Keratinocyte (primary cell): ENCODE results near the gene ZBTB49. TPM values are rescaled to one million over a fixed set of nuclear protein-coding genes. Genes with fewer than 3 reads are reported as not detected.
A peak's percentile ranks its signal among the peaks of the same experiment; 100 is the strongest.

Source experiments
- DNase-seq: peaks from one replicate; pipeline ENCODE4 v3.0.0-alpha.2; 2011; ENCODE audit warnings: low read depth, missing footprints, low spot score
- FAIRE-seq: peaks from 2 replicates; lab custom pipeline; 2011; peaks lifted over from hg19 to GRCh38; lab: Jason Lieb, UNC
- H2AFZ ChIP-seq: 2 replicates; pipeline ENCODE4 v1.6.0; 2012; ENCODE audit warnings: low read length, control low read depth, inconsistent platforms; ENCODE audit not compliant: control insufficient read depth
- H3K27ac ChIP-seq: 2 replicates; pipeline ENCODE4 v1.5.1; 2011; ENCODE audit warnings: low read length; ENCODE audit not compliant: control insufficient read depth, insufficient read depth
- H3K27me3 ChIP-seq: 3 replicates; pipeline ENCODE4 v1.6.0; 2011; ENCODE audit warnings: low read length; ENCODE audit not compliant: control insufficient read depth, insufficient read depth; ENCODE audit errors: extremely low read depth
- H3K36me3 ChIP-seq, 2 experiments: 2 replicates in 1 of 2; 3 replicates in 1 of 2; pipeline ENCODE4 v1.5.1; 2011; ENCODE audit warnings: low read length in 2 of 2, mild to moderate bottlenecking in 1 of 2; ENCODE audit not compliant: control insufficient read depth in 2 of 2, insufficient read depth in 2 of 2; ENCODE audit errors: extremely low read depth in 1 of 2
- H3K4me1 ChIP-seq: 3 replicates; pipeline ENCODE4 v1.5.1; 2011; ENCODE audit warnings: low read length; ENCODE audit not compliant: control insufficient read depth, insufficient read depth; ENCODE audit errors: extremely low read depth
- H3K4me2 ChIP-seq: 3 replicates; pipeline ENCODE4 v1.6.0; 2011; ENCODE audit warnings: low read depth, low read length; ENCODE audit not compliant: control insufficient read depth, insufficient read depth; ENCODE audit errors: extremely low read depth
- H3K4me3 ChIP-seq, 3 experiments: fragments of 200-600 bp in 1 of 3; sonication (generic) in 1 of 3; 2 replicates in 2 of 3; 3 replicates in 1 of 3; pipeline ENCODE4 v1.5.1; 2011 to 2016; ENCODE audit warnings: low read length in 3 of 3, mild to moderate bottlenecking in 3 of 3, control low read depth in 2 of 3, inconsistent platforms in 1 of 3, low read depth in 1 of 3, mixed read lengths in 1 of 3, mixed run types in 1 of 3, moderate library complexity in 1 of 3; ENCODE audit not compliant: control insufficient read depth in 2 of 3, insufficient read depth in 2 of 3; ENCODE audit errors: extremely low read depth in 1 of 3
- H3K79me2 ChIP-seq: 2 replicates; pipeline ENCODE4 v1.6.0; 2012; ENCODE audit warnings: low read length; ENCODE audit not compliant: control insufficient read depth, insufficient read depth
- H3K9ac ChIP-seq: 3 replicates; pipeline ENCODE4 v1.6.0; 2011; ENCODE audit warnings: low read length; ENCODE audit not compliant: control insufficient read depth, insufficient read depth; ENCODE audit errors: extremely low read depth
- H3K9me1 ChIP-seq: 3 replicates; pipeline ENCODE4 v1.6.0; 2011; ENCODE audit warnings: low read length; ENCODE audit not compliant: control insufficient read depth, insufficient read depth; ENCODE audit errors: extremely low read depth
- H3K9me3 ChIP-seq: 2 replicates; pipeline ENCODE4 v1.5.1; 2012; ENCODE audit warnings: low read depth, low read length; ENCODE audit not compliant: control insufficient read depth
- H4K20me1 ChIP-seq: 3 replicates; pipeline ENCODE4 v1.6.0; 2011; ENCODE audit warnings: low read length; ENCODE audit not compliant: control insufficient read depth, insufficient read depth; ENCODE audit errors: extremely low read depth
- EZH2 ChIP-seq: IDR thresholded peaks from one replicate; pipeline ENCODE4 v1.6.1; 2012; ENCODE audit warnings: inconsistent platforms, mild to moderate bottlenecking, low read length, moderate library complexity
- dilution Hi-C: fragments of 300-500 bp; cut with MboI; formaldehyde crosslinking; loops from one replicate; pipeline ENCODE4 v1.7.0; 2020; ENCODE audit warnings: low sequenced_read_pairs; ENCODE audit not compliant: extremely low pct_ligation_motif_present
- polyA plus RNA-seq, 5 experiments: library from polyadenylated mRNA; depleted of rRNA in 3 of 5; stranded (reverse) in 3 of 5; stranded (forward) in 1 of 5; unstranded in 1 of 5; fragments of >200 nt; gene quantifications; 1 replicate in 1 of 5; 2 replicates in 3 of 5; 3 replicates in 1 of 5; pipeline versions ENCODE4 v1.2.1 to v1.2.3, GENCODE V29; 2011 to 2012; ENCODE audit warnings: missing spikeins in 2 of 5, low read depth in 1 of 5, low replicate concordance in 1 of 5
- TF ChIP-seq, protein P1 (sequence below), 3 experiments: IDR thresholded peaks in 1 of 3; conservative IDR thresholded peaks in 1 of 3; optimal IDR thresholded peaks in 1 of 3; 2 replicates in 2 of 3; 3 replicates in 1 of 3; pipeline versions ENCODE3 to v1.5.1; 2011; ENCODE audit warnings: low read length in 3 of 3, mild to moderate bottlenecking in 3 of 3, moderate library complexity in 2 of 3, control low read depth in 1 of 3, inconsistent platforms in 1 of 3; ENCODE audit not compliant: insufficient read depth in 2 of 3; ENCODE audit errors: extremely low read depth in 1 of 3

ZBTB49 gene
- polyA plus RNA-seq, 1 donor (not counting 4 experiments of a cell fraction or from before 2014, with no cell fraction given) = 3.8 TPM

DNA sequence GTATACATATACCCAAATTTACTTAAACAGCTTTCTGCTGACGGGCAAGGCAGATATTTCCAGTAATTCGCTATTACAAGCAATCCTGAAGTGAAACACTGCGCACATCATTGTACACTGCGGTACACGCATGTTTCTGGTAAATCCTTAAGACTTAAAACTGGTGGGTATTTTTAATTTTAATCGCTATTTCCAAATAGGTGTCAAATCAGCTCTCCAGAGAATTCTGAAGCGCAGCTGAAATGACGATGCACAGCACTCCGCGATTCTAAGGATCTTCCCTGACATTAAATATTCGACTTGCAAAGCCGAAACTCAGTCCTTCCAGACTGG, 42.4 kb upstream of the ZBTB49 start:
- no peak for FAIRE-seq

DNA sequence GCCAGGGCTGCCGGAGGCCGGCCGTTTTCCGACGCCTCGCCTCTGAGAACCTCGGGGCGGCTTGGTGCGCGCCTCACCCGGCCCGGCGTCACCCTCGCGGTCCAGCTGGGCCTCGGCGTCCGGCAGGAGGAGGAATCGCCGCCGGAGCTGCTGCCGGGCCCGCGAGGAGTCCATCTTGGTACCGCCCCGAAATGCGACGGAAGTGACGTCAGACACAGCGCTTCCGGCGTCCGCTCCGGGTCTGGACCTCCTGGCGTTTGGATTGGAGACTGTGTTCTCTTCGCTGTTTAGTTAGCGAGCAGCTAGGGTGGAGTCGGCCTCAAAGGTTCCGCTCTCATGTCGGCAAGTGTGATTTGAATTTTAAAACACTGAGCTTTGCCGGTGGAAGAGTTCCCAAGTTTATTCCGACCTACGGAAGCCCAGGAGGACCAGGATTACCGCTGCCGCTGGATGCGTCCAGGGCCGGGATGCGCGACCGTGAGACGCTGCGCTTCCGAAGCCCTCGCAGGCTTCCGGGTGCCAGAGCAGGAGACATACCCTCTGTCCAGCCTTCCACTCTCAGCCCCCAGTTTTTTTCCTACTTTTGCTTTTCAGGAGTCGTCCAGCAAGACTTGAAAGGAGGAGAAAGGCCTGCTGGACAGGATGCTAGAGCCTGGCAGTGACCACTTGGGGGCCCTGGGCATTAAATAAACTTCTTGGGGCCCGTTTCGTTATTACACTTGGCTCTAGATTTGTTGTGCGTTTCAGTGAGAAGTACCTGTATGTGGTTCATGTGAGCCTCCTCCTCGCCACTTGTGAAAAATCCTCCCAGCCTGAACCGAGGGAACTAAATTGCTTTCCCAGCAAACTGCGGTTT, 41.8 kb upstream of the ZBTB49 start, which contains the start of gene TMEM128:
Gene TMEM128, minus strand, starts transcription at position 195 of the 856 bp plus-strand sequence. Its CDS starts 21 bp downstream, at position 174.
- peak within 1 kb of the TSS; percentile 91 for H3K27ac ChIP-seq
- peak within 1 kb of the TSS; percentile 78 to 95 (median 93) for H3K4me3 ChIP-seq
- H3K4me1 ChIP-seq = peaks cover 11% of the 10 kb centered on the region
- TF ChIP-seq EZH2 = no peak
- TF ChIP-seq, protein P1, sequence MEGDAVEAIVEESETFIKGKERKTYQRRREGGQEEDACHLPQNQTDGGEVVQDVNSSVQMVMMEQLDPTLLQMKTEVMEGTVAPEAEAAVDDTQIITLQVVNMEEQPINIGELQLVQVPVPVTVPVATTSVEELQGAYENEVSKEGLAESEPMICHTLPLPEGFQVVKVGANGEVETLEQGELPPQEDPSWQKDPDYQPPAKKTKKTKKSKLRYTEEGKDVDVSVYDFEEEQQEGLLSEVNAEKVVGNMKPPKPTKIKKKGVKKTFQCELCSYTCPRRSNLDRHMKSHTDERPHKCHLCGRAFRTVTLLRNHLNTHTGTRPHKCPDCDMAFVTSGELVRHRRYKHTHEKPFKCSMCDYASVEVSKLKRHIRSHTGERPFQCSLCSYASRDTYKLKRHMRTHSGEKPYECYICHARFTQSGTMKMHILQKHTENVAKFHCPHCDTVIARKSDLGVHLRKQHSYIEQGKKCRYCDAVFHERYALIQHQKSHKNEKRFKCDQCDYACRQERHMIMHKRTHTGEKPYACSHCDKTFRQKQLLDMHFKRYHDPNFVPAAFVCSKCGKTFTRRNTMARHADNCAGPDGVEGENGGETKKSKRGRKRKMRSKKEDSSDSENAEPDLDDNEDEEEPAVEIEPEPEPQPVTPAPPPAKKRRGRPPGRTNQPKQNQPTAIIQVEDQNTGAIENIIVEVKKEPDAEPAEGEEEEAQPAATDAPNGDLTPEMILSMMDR (optimal IDR thresholded peaks at IDR 0.05 in 1 of 3, IDR thresholded peaks at IDR 0.05 in 1 of 3, conservative IDR thresholded peaks at IDR 0.05 in 1 of 3; ENCODE audit: extremely low read depth in 1 of 3, insufficient read depth in 2 of 3, low read length in 3 of 3) = peak in 1 of 3 experiments; percentile 8
- dilution Hi-C loops = no loop called here
- H3K79me2 ChIP-seq = peaks cover 11% of the 10 kb centered on the region
- no peaks in the 10 kb centered on the region for H4K20me1 ChIP-seq
- H3K36me3 ChIP-seq = peaks cover 11% of the 10 kb centered on the region in 2 experiments
- FAIRE-seq (peak; percentile 49), DNase-seq (no peak)
- no peaks in the 10 kb centered on the region for H3K9me3 ChIP-seq
- H2AFZ ChIP-seq = peak within 1 kb of the TSS; percentile 82
- H3K27me3 ChIP-seq = no peaks in the 10 kb centered on the region
- no peaks in the 10 kb centered on the region for H3K9me1 ChIP-seq
- H3K4me2 ChIP-seq = peak within 1 kb of the TSS; percentile 98
- peak within 1 kb of the TSS; percentile 96 for H3K9ac ChIP-seq

More for the DNA sequence above, 42.4 kb upstream of the ZBTB49 start:
- peak overlapping the region; percentile 96 for H3K9ac ChIP-seq
- dilution Hi-C loops = no loop called here
- H4K20me1 ChIP-seq = no peaks in the 10 kb centered on the region
- H3K9me3 ChIP-seq = no peaks in the 10 kb centered on the region
- peak overlapping the region; percentile 82 for H2AFZ ChIP-seq
- no peaks in the 10 kb centered on the region for H3K9me1 ChIP-seq
- peak overlapping the region; percentile 91 for H3K27ac ChIP-seq
- TF ChIP-seq, protein P1 (optimal IDR thresholded peaks at IDR 0.05 in 1 of 3, IDR thresholded peaks at IDR 0.05 in 1 of 3, conservative IDR thresholded peaks at IDR 0.05 in 1 of 3; ENCODE audit: extremely low read depth in 1 of 3, insufficient read depth in 2 of 3, low read length in 3 of 3) = no peak
- no peak for TF ChIP-seq EZH2
- H3K4me2 ChIP-seq = peak overlapping the region; percentile 98
- DNase-seq = no peak
- no peaks in the 10 kb centered on the region for H3K27me3 ChIP-seq
- H3K4me1 ChIP-seq = peaks cover 11% of the 10 kb centered on the region
- H3K4me3 ChIP-seq = peak overlapping the region; percentile 78 to 95 (median 93)
- H3K36me3 ChIP-seq = peaks cover 11% of the 10 kb centered on the region in 2 experiments
- H3K79me2 ChIP-seq = peaks cover 11% of the 10 kb centered on the region
